Measurements from ENCODE around the gene CNEP1R1. TPM values are rescaled to one million over a fixed set of nuclear protein-coding genes. Genes with fewer than 3 reads are reported as not detected.
A peak's percentile ranks its signal among the peaks of the same experiment; 100 is the strongest.

CNEP1R1 gene
- total and polyA plus RNA-seq, 2 donors (not counting 1 experiment from before 2014, with no cell fraction given): 18.6 to 32.9 TPM

- Histone ChIP-seq H3K27ac (ENCODE audit: low read length in 2 of 2) (peak within 1 kb of the TSS; percentile 47 to 63), H3K9ac (ENCODE audit: low read length) (peak within 1 kb of the TSS; percentile 79), H3K4me2 (replicated peaks; ENCODE audit: low read depth, low read length, poor library complexity, severe bottlenecking) (peak within 1 kb of the TSS; percentile 92), H3K27me3 (replicated peaks in 1 of 4; ENCODE audit: control extremely low read depth in 1 of 4, control insufficient read depth in 3 of 4, insufficient read depth in 4 of 4, low read length in 3 of 4) (no peaks in the 10 kb centered on the region), H2AFZ (ENCODE audit: insufficient read depth, low read depth, low read length, poor library complexity, severe bottlenecking) (peak within 1 kb of the TSS; percentile 91), H3K9me3 (ENCODE audit: control extremely low read depth in 1 of 3, control insufficient read depth in 2 of 3, insufficient read depth in 1 of 3, low read length in 2 of 3) (no peaks in the 10 kb centered on the region), H3K79me2 (ENCODE audit: control insufficient read depth, insufficient read depth, low read length) (peaks cover 21% of the 10 kb centered on the region), H3K36me3 (replicated peaks in 1 of 2; ENCODE audit: control extremely low read depth in 1 of 2, control insufficient read depth in 1 of 2, extremely low read depth in 1 of 2, insufficient read depth in 2 of 2, low read length in 1 of 2) (peaks cover 0 to 16% of the 10 kb centered on the region in 2 experiments), H3K4me3 (ENCODE audit: control extremely low read depth in 1 of 5, extremely low read depth in 1 of 5, insufficient read depth in 1 of 5, low read depth in 2 of 5, low read length in 4 of 5) (peak within 1 kb of the TSS; percentile 39 to 82 (median 75)), H4K20me1 (ENCODE audit: control insufficient read depth, insufficient read depth, low read length, poor library complexity, severe bottlenecking) (peaks cover 6% of the 10 kb centered on the region), H3K4me1 (ENCODE audit: control insufficient read depth in 2 of 2, insufficient read depth in 2 of 2, low read length in 2 of 2) (peaks cover 17 to 20% of the 10 kb centered on the region in 2 donors)
- ChIA-PET CTCF (interaction anchor here (0.6 to 3.1 kb wide), 9 partner anchors 34 to 740 kb away, joined by 3 to 22 read pairs (median 4); partner anchors contain the start of genes CNEP1R1 and SNX20), POLR2A (interaction anchor here (1.0 to 1.3 kb wide), 2 partner anchors 40 to 86 kb away, joined by 6 to 7 read pairs; partner anchors contain the start of gene CNEP1R1)
- no peaks in the 10 kb centered on the region for H3K27me3 Mint-ChIP-seq
- no peaks in the 10 kb centered on the region for H3K9me3 Mint-ChIP-seq (ENCODE audit: insufficient read depth)
- H3K4me1 Mint-ChIP-seq: peaks cover 35% of the 10 kb centered on the region
- H3K4me3 Mint-ChIP-seq: peak within 1 kb of the TSS; percentile 89
- DNase-seq (peak; percentile 95), ATAC-seq (ENCODE audit: low read depth) (peak; percentile 86)
- TF ChIP-seq CTCF (IDR thresholded peaks at IDR 0.05): no peak
- TF ChIP-seq EZH2 (IDR thresholded peaks at IDR 0.05; ENCODE audit: borderline replicate concordance, insufficient read depth, low read depth, low read length, poor library complexity, severe bottlenecking): no peak
- H3K27ac Mint-ChIP-seq: peak within 1 kb of the TSS; percentile 92
- under 1% methylated on average over 83 of the region's 91 CpGs for WGBS (ENCODE audit: insufficient coverage)
- intact Hi-C loops (cut with micrococcal nuclease): loop anchor here (1.0 to 5.0 kb wide), 6 partner anchors 42 to 676 kb away; partner anchors contain the start of genes CYLD and SNX20
Measured at GRCh38 chr16:50065624-50066481, 40.8 kb downstream of the CNEP1R1 start, which contains the start of gene HEATR3. HEATR3 (plus strand) TSS chr16:50065970; CDS start chr16:50066132, 162 bp downstream.
